Activated T-helper 17 cell treated with anti-CD3 and anti-CD28 coated beads, Interleukin-2, amount 50 U/mL, for 72 hours (primary cell): ENCODE results near the gene MSI2. TPM values are rescaled to one million over a fixed set of nuclear protein-coding genes. Genes with fewer than 3 reads are reported as not detected.

Experiments used
- ATAC-seq: fragments of 150-1000 bp; cut with Tn5 transposase; replicated peaks from 2 replicates; pipeline ENCODE4 v1.10.0; 2021; ENCODE audit warnings: mild to moderate bottlenecking, moderate library complexity
- H3K27ac Mint-ChIP-seq: one replicate; pipeline ENCODE4 v1.8.0; 2022; ENCODE audit warnings: mixed read lengths
- H3K27me3 Mint-ChIP-seq: one replicate; pipeline ENCODE4 v1.8.0; 2022; ENCODE audit warnings: mixed read lengths
- H3K36me3 Mint-ChIP-seq: one replicate; pipeline ENCODE4 v1.8.0; 2022; ENCODE audit warnings: low read depth, mild to moderate bottlenecking, mixed read lengths
- H3K4me1 Mint-ChIP-seq: one replicate; pipeline ENCODE4 v1.8.0; 2022; ENCODE audit warnings: mixed read lengths
- H3K4me3 Mint-ChIP-seq: one replicate; pipeline ENCODE4 v1.8.0; 2022; ENCODE audit warnings: mild to moderate bottlenecking, mixed read lengths
- H3K9me3 Mint-ChIP-seq: one replicate; pipeline ENCODE4 v1.8.0; 2022; ENCODE audit warnings: mixed read lengths
- total RNA-seq, 2 donors: library from RNA; stranded (reverse); gene quantifications; one replicate each; pipeline ENCODE4 v1.2.3, GENCODE V29; 2022

The MSI2 gene
- total RNA-seq, 2 donors from 2014 or later: 96.3 to 128 TPM

DNA sequence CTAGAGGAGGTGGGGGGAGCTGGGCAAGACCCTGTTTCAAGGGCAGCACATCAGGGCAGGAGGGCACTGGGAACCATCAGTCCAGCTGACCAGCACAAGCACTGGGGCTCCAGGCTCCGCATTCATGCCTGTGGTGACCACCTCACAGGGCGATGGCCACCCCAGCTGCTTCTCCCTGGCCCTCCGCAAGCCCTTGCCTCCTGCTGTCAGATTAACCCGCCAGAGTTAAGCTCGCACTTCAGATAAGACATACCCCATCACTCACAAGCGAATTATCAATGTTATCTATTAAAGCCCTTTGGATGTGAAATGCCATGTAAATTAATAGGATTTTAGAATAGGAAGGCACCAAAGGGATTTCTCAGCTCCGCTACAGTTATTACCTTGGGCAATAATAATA, 383.8 kb downstream of the MSI2 start:
- no peaks in the 10 kb centered on the region for H3K36me3 Mint-ChIP-seq
- no peaks in the 10 kb centered on the region for H3K9me3 Mint-ChIP-seq
- H3K4me3 Mint-ChIP-seq: no peak overlapping the region
- no peak for ATAC-seq
- no peaks in the 10 kb centered on the region for H3K27me3 Mint-ChIP-seq
- H3K27ac Mint-ChIP-seq: peak overlapping the region; percentile 14
- peaks cover 4% of the 10 kb centered on the region for H3K4me1 Mint-ChIP-seq

- H3K27ac Mint-ChIP-seq: no peak overlapping the region
- H3K4me1 Mint-ChIP-seq: peaks cover 12% of the 10 kb centered on the region
- no peak overlapping the region for H3K4me3 Mint-ChIP-seq
Observed at GRCh38 chr17:57641761-57642160, 385.4 kb downstream of the MSI2 start.

DNA sequence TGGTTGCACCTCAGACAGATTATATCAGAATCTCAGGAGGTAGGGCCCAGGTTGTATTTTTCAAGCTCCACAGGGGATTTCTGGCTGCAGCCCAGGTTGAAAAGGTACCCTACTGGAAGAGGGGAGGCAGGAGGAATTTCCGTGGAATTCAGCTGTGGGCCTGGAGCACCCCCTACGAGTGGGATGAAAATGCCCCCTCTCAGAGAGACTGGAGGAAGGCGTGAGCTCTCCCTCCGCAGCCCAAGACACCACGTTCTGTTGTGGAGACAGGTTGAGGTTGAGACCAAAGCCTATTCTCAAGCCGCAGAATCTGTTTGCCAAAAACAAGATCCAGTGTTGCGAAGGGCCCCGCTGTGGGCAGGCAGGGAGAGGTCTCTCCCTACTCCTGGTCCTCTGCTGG, 386.7 kb downstream of the MSI2 start:
- no peak overlapping the region for H3K4me3 Mint-ChIP-seq
- no peak for ATAC-seq
- H3K4me1 Mint-ChIP-seq: peaks cover 12% of the 10 kb centered on the region
- H3K27ac Mint-ChIP-seq: no peak overlapping the region
- no peaks in the 10 kb centered on the region for H3K27me3 Mint-ChIP-seq
- H3K36me3 Mint-ChIP-seq: peaks cover 6% of the 10 kb centered on the region
- no peaks in the 10 kb centered on the region for H3K9me3 Mint-ChIP-seq

More at GRCh38 chr17:57641761-57642160, 385.4 kb downstream of the MSI2 start:
- H3K9me3 Mint-ChIP-seq: no peaks in the 10 kb centered on the region
- ATAC-seq: no peak
- no peaks in the 10 kb centered on the region for H3K27me3 Mint-ChIP-seq
- peaks cover 6% of the 10 kb centered on the region for H3K36me3 Mint-ChIP-seq

- peaks cover 6% of the 10 kb centered on the region for H3K36me3 Mint-ChIP-seq
- peaks cover 12% of the 10 kb centered on the region for H3K4me1 Mint-ChIP-seq
- H3K27ac Mint-ChIP-seq: no peak overlapping the region
- no peaks in the 10 kb centered on the region for H3K27me3 Mint-ChIP-seq
- H3K9me3 Mint-ChIP-seq: no peaks in the 10 kb centered on the region
- H3K4me3 Mint-ChIP-seq: no peak overlapping the region
- no peak for ATAC-seq
Observed at GRCh38 chr17:57644326-57644725, 388.0 kb downstream of the MSI2 start.

- peak overlapping the region; percentile 5 for H3K4me3 Mint-ChIP-seq
- H3K27ac Mint-ChIP-seq: peak overlapping the region; percentile 30
- H3K27me3 Mint-ChIP-seq: no peaks in the 10 kb centered on the region
- H3K4me1 Mint-ChIP-seq: peaks cover 12% of the 10 kb centered on the region
- H3K36me3 Mint-ChIP-seq: peaks cover 6% of the 10 kb centered on the region
- H3K9me3 Mint-ChIP-seq: no peaks in the 10 kb centered on the region
- ATAC-seq: peak; percentile 97
Observed at GRCh38 chr17:57645950-57646665, 389.8 kb downstream of the MSI2 start.

DNA sequence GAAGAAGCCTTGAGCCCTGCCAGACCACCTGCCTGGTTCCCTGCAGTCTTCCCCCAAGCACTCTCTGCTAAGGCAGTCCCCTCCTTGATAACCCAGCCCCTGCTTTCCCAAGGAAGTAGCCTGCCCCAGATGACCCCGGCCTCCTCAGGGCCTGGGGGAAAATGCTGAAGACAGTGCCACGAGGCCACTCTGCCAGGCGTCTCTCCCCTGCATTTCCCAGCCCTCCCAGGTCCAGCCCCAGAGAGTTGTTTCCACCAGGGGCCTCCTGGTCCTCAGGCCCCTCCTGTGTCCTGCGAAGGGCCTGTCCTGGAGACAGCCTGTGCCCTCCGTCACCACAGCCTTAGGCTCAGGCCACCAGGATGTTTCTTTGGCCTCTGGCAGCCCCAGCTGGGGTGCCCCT, 392.4 kb downstream of the MSI2 start:
- Mint-ChIP-seq H3K27me3 (no peaks in the 10 kb centered on the region), H3K4me3 (no peak overlapping the region), H3K27ac (no peak overlapping the region), H3K9me3 (no peaks in the 10 kb centered on the region), H3K4me1 (peaks cover 12% of the 10 kb centered on the region), H3K36me3 (peaks cover 6% of the 10 kb centered on the region)
- ATAC-seq: no peak

GRCh38 chr17:57649191-57649590, 392.9 kb downstream of the MSI2 start:
- peaks cover 10% of the 10 kb centered on the region for H3K4me1 Mint-ChIP-seq
- no peaks in the 10 kb centered on the region for H3K27me3 Mint-ChIP-seq
- H3K4me3 Mint-ChIP-seq: no peak overlapping the region
- H3K27ac Mint-ChIP-seq: no peak overlapping the region
- H3K9me3 Mint-ChIP-seq: no peaks in the 10 kb centered on the region
- no peak for ATAC-seq
- H3K36me3 Mint-ChIP-seq: peaks cover 6% of the 10 kb centered on the region

DNA sequence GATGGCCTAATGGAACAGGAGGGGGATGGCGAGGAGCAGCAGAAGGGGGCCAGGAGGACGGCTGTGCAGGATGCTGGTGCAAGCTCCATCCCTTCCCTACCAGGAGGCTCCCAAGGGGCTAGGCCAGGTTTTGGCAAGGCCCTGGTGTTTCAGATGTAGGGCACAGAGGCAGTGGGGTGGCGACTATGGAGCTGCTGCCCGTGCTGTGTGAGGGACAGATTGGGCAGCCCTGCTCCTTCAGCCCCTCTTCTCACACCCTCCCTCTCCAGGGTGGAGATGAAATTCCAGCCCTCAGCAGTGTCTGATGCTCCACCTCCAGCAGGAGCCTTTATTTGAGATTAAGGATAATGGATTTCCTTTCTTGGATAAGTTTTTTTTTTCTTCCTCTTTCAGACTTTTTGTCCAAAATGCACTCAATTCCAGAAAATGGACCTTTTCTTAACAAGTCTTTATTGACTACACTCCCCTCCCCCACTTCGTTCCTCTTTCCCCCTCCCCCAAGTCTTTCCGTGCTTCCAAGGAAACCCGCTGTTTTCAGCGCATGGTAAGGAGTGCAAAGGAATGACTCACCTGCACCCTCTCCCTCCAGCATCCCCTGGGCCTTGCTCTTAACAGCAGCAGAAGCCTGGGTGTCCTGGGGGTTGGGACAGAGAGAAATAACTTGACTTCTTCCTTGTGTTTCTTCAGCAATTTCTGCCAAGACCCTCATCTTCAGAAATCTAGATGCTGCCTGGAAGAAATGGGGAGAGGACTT, 393.6 kb downstream of the MSI2 start:
- H3K4me1 Mint-ChIP-seq: peaks cover 8% of the 10 kb centered on the region
- H3K27me3 Mint-ChIP-seq: no peaks in the 10 kb centered on the region
- H3K9me3 Mint-ChIP-seq: no peaks in the 10 kb centered on the region
- ATAC-seq: no peak
- no peak overlapping the region for H3K4me3 Mint-ChIP-seq
- peaks cover 6% of the 10 kb centered on the region for H3K36me3 Mint-ChIP-seq
- H3K27ac Mint-ChIP-seq: no peak overlapping the region

DNA sequence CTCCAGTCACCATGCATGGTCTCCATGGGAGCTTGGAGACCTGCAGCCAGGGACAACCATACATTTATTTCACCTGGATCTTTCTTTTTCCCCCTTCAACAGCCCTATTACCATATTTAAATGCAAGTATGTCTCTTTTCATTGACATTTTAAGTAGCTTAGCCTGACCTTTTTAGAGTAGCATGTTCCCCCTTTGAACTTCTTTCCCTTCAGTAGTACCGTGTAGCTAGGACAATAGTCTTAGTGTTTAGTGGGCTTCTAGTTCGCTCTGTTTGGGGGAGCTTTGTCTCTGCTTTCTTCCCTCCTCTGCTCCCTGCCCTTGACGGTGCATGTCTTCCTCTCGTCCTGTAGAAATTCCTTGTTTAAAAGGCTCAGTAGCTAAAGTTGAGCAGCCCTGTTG, 394.2 kb downstream of the MSI2 start:
- Mint-ChIP-seq H3K36me3 (peaks cover 6% of the 10 kb centered on the region), H3K27me3 (no peaks in the 10 kb centered on the region)

GRCh38 chr17:57651451-57651850, 395.1 kb downstream of the MSI2 start:
- Mint-ChIP-seq H3K36me3 (peaks cover 1% of the 10 kb centered on the region), H3K9me3 (no peaks in the 10 kb centered on the region), H3K4me1 (peaks cover 1% of the 10 kb centered on the region), H3K27ac (no peak overlapping the region), H3K27me3 (no peaks in the 10 kb centered on the region), H3K4me3 (no peak overlapping the region)
- ATAC-seq: no peak

More for the DNA sequence above, 394.2 kb downstream of the MSI2 start:
- Mint-ChIP-seq H3K9me3 (no peaks in the 10 kb centered on the region), H3K4me1 (peaks cover 8% of the 10 kb centered on the region), H3K27ac (no peak overlapping the region), H3K4me3 (no peak overlapping the region)
- no peak for ATAC-seq

DNA sequence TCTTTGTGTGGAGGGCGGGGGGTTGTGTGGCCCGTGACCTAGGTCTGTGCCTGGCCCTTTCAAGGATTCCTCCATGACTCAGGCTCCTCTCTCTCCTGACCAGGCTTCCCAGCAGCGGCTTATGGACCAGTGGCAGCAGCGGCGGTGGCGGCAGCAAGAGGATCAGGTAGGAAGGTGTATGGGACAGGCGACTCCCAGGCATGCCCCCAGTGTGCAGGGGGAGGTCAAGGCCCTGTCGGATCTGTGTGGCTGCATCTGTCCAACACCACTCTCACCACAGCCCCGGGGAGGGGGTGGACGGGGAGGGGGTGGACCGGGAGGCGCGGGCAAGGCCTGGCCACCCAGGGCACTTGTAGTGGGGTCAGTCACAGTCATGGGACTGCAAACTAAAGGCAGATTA, 395.7 kb downstream of the MSI2 start:
- H3K27ac Mint-ChIP-seq: no peak overlapping the region
- no peaks in the 10 kb centered on the region for H3K27me3 Mint-ChIP-seq

GRCh38 chr17:57652811-57653210, 396.5 kb downstream of the MSI2 start:
- Mint-ChIP-seq H3K4me3 (no peak overlapping the region), H3K36me3 (no peaks in the 10 kb centered on the region)

More for the DNA sequence above, 395.7 kb downstream of the MSI2 start:
- Mint-ChIP-seq H3K4me1 (no peaks in the 10 kb centered on the region), H3K9me3 (no peaks in the 10 kb centered on the region), H3K4me3 (no peak overlapping the region), H3K36me3 (no peaks in the 10 kb centered on the region)
- ATAC-seq: no peak

DNA sequence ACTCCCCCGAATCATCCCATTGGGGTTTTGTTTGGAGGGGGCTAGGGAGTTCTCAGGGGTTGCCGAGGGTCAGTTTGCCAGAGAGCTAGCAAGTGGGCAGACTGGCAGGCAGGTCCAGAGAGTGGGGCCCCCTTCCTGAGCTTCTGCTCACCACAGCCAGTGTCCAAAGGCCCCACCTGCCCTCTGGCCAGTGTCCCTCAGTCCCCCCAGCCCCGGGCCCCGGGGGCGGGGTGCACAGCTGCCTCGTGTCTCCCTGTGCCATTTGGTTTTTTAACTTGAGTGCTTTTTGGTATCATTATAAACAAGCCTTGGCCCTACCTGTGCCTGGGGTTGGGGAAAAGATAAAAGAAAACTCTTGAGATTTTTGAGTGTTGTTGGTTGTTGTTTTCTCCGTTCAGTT, 397.0 kb downstream of the MSI2 start:
- Mint-ChIP-seq H3K9me3 (no peaks in the 10 kb centered on the region), H3K4me3 (no peak overlapping the region), H3K27me3 (no peaks in the 10 kb centered on the region), H3K4me1 (no peaks in the 10 kb centered on the region), H3K36me3 (no peaks in the 10 kb centered on the region), H3K27ac (no peak overlapping the region)
- no peak for ATAC-seq

More at GRCh38 chr17:57652811-57653210, 396.5 kb downstream of the MSI2 start:
- H3K27me3 Mint-ChIP-seq: no peaks in the 10 kb centered on the region
- no peaks in the 10 kb centered on the region for H3K9me3 Mint-ChIP-seq
- no peaks in the 10 kb centered on the region for H3K4me1 Mint-ChIP-seq
- H3K27ac Mint-ChIP-seq: no peak overlapping the region
- ATAC-seq: no peak

GRCh38 chr17:57654040-57654775, 397.9 kb downstream of the MSI2 start:
- H3K27ac Mint-ChIP-seq: peak overlapping the region; percentile 54
- H3K4me3 Mint-ChIP-seq: no peak overlapping the region
- no peaks in the 10 kb centered on the region for H3K9me3 Mint-ChIP-seq
- H3K4me1 Mint-ChIP-seq: no peaks in the 10 kb centered on the region
- ATAC-seq: peak; percentile 44
- no peaks in the 10 kb centered on the region for H3K27me3 Mint-ChIP-seq
- H3K36me3 Mint-ChIP-seq: no peaks in the 10 kb centered on the region
